Hepatocyte (in vitro differentiated cells): ENCODE data around the gene SMARCD3.

Experiments used
- EZH2 ChIP-seq: fragments of 200-600 bp; sonication (generic); IDR thresholded peaks from 2 replicates; pipeline ENCODE4 v1.6.1; 2016; ENCODE audit warnings: antibody characterized with exemption, mild to moderate bottlenecking, borderline replicate concordance
- TF ChIP-seq, protein P1 (sequence below): fragments of 200-600 bp; sonication (generic); IDR thresholded peaks from 2 replicates; pipeline ENCODE4 v1.5.1; 2016; ENCODE audit warnings: antibody characterized with exemption, mild to moderate bottlenecking; ENCODE audit not compliant: poor library complexity

DNA sequence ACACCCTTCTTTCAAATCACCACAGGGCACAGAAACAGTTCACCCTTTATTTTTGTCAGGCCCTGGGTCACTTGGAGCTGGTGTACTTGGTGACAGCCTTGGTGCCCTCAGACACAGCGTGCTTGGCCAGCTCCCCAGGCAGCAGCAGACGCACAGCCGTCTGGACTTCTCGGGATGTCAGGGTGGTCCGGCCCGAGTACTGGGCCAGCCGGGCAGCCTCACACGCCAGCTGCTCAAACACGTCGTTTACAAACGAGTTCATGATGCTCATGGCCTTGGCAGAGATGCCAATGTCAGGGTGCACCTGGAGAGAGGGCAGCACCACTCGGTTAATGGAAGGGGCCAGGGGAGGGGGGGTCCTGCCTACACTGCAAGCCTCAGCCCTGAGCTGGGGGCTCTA lies 40.7 kb downstream of the SMARCD3 start:
- TF ChIP-seq, protein P1, sequence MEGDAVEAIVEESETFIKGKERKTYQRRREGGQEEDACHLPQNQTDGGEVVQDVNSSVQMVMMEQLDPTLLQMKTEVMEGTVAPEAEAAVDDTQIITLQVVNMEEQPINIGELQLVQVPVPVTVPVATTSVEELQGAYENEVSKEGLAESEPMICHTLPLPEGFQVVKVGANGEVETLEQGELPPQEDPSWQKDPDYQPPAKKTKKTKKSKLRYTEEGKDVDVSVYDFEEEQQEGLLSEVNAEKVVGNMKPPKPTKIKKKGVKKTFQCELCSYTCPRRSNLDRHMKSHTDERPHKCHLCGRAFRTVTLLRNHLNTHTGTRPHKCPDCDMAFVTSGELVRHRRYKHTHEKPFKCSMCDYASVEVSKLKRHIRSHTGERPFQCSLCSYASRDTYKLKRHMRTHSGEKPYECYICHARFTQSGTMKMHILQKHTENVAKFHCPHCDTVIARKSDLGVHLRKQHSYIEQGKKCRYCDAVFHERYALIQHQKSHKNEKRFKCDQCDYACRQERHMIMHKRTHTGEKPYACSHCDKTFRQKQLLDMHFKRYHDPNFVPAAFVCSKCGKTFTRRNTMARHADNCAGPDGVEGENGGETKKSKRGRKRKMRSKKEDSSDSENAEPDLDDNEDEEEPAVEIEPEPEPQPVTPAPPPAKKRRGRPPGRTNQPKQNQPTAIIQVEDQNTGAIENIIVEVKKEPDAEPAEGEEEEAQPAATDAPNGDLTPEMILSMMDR = no peak
- TF ChIP-seq EZH2 = no peak
